Thyroid gland (tissue), 4 donors: ENCODE measurements around the gene RSAD2. TPM values are rescaled to one million over a fixed set of nuclear protein-coding genes. Genes with fewer than 3 reads are reported as not detected.

Experiments
- DNase-seq, 2 donors: peaks; one replicate each; pipeline ENCODE4 v3.0.0-alpha.2; 2019
- H3K27ac ChIP-seq, 3 donors: fragments of 200-600 bp; sonication (generic); 1 replicate in 2 of 3; 2 replicates in 1 of 3; pipeline ENCODE4 v1.5.1; 2016 to 2019; ENCODE audit warnings: mild to moderate bottlenecking in 1 of 3, moderate library complexity in 1 of 3
- H3K27me3 ChIP-seq: fragments of 200-600 bp; sonication (generic); one replicate; pipeline ENCODE4 v1.5.1; 2019
- H3K36me3 ChIP-seq, 2 donors: fragments of 200-600 bp; sonication (generic); one replicate each; pipeline ENCODE4 v1.5.1; 2016 to 2019
- H3K4me1 ChIP-seq, 2 donors: fragments of 200-600 bp; sonication (generic); one replicate each; pipeline ENCODE4 v1.5.1; 2017 to 2019
- H3K4me3 ChIP-seq, 3 donors: fragments of 200-600 bp; sonication (generic); replicated peaks in 1 of 3; 1 replicate in 2 of 3; 2 replicates in 1 of 3; pipeline ENCODE4 v1.5.1; 2016; ENCODE audit warnings: mild to moderate bottlenecking in 1 of 3
- H3K9me3 ChIP-seq: fragments of 200-600 bp; sonication (generic); one replicate; pipeline ENCODE4 v1.5.1; 2017
- CTCF ChIP-seq, 6 experiments: fragments of 200-600 bp in 3 of 6; fragments of 450-650 bp in 3 of 6; sonication (generic) in 3 of 6; IDR thresholded peaks; one replicate each; pipeline ENCODE4 v1.5.1; 2016 to 2019; ENCODE audit warnings: antibody characterized with exemption in 6 of 6, mild to moderate bottlenecking in 2 of 6, inconsistent platforms in 1 of 6, moderate library complexity in 1 of 6
- POLR2A ChIP-seq, 2 donors: fragments of 450-650 bp; IDR thresholded peaks; one replicate each; pipeline ENCODE4 v1.6.1; 2017; ENCODE audit warnings: antibody characterized with exemption in 2 of 2, mild to moderate bottlenecking in 2 of 2, moderate library complexity in 1 of 2
- WGBS, 2 donors: methylation state at CpG; one replicate each; pipeline ENCODE4 v1.1.5; 2017; 5-methylcytosine and 5-hydroxymethylcytosine counted together
- intact Hi-C: fragments of 100-400 bp; cut with DNase I; formaldehyde crosslinking; loops from one replicate; pipeline ENCODE4 v1.15.1; 2023
- total RNA-seq, 4 donors: library from RNA; depleted of rRNA; stranded (reverse); fragments of >200 nt; gene quantifications; one replicate each; pipeline ENCODE4 v1.2.3, GENCODE V29; 2016

RSAD2 gene
- total RNA-seq, 4 donors from 2014 or later, result 1.5 to 4.9 (median 2.6) TPM

GRCh38 chr2:6924924-6925409 is 47.4 kb downstream of the RSAD2 start:
- H3K4me1 ChIP-seq, result peaks cover 13 to 25% of the 10 kb centered on the region in 2 donors
- TF ChIP-seq CTCF (IDR thresholded peaks at IDR 0.05), result no peak

GRCh38 chr2:6926071-6926732 is 48.6 kb downstream of the RSAD2 start:
- DNase-seq, result no peak
- WGBS, 2 donors, result 96 to 98% methylated on average over 14 of the region's 14 CpGs
- intact Hi-C loops, result loop anchor here (5.0 kb wide), 1 partner anchor 46 kb away; no protein-coding TSS in a partner anchor
- Histone ChIP-seq H3K27ac (peak overlapping the region in 2 of 3 donors; percentile 46 to 54), H3K27me3 (no peaks in the 10 kb centered on the region), H3K4me3 (no peak overlapping the region), H3K36me3 (no peaks in the 10 kb centered on the region), H3K9me3 (no peaks in the 10 kb centered on the region), H3K4me1 (peaks cover 13 to 25% of the 10 kb centered on the region in 2 donors)
- no peak for TF ChIP-seq POLR2A (IDR thresholded peaks at IDR 0.05)
- no peak for TF ChIP-seq CTCF (IDR thresholded peaks at IDR 0.05)

More at GRCh38 chr2:6924924-6925409, 47.4 kb downstream of the RSAD2 start:
- Histone ChIP-seq H3K27me3 (no peaks in the 10 kb centered on the region), H3K4me3 (no peak overlapping the region), H3K36me3 (no peaks in the 10 kb centered on the region), H3K27ac (no peak overlapping the region), H3K9me3 (no peaks in the 10 kb centered on the region)
- intact Hi-C loops, result loop anchor here (5.0 kb wide), 2 partner anchors 47 to 107 kb away; no protein-coding TSS in a partner anchor
- DNase-seq, result no peak
- WGBS, 2 donors, result 73 to 75% methylated on average over 7 of the region's 7 CpGs

- Histone ChIP-seq H3K27ac (peak overlapping the region; percentile 29 to 54 (median 48)), H3K4me1 (peaks cover 13 to 21% of the 10 kb centered on the region in 2 donors), H3K4me3 (no peak overlapping the region), H3K9me3 (no peaks in the 10 kb centered on the region), H3K27me3 (no peaks in the 10 kb centered on the region), H3K36me3 (no peaks in the 10 kb centered on the region)
- peak; percentile 58 to 70 for DNase-seq
- TF ChIP-seq CTCF (IDR thresholded peaks at IDR 0.05) (no peak), POLR2A (IDR thresholded peaks at IDR 0.05) (no peak)
- intact Hi-C loops, result loop anchor here (5.0 kb wide), 1 partner anchor 45 kb away; no protein-coding TSS in a partner anchor
- 15 to 21% methylated on average over 3 of the region's 3 CpGs for WGBS, 2 donors
Measured at GRCh38 chr2:6927186-6927585, 49.6 kb downstream of the RSAD2 start.

- WGBS, 2 donors, result 97 to 98% methylated on average over 3 of the region's 3 CpGs
- Histone ChIP-seq H3K4me3 (no peak overlapping the region), H3K27me3 (no peaks in the 10 kb centered on the region), H3K9me3 (no peaks in the 10 kb centered on the region), H3K36me3 (no peaks in the 10 kb centered on the region), H3K27ac (peak overlapping the region in 2 of 3 donors; percentile 29 to 48), H3K4me1 (peaks cover 13 to 19% of the 10 kb centered on the region in 2 donors)
- TF ChIP-seq POLR2A (IDR thresholded peaks at IDR 0.05) (no peak), CTCF (IDR thresholded peaks at IDR 0.05) (no peak)
- DNase-seq, result no peak
- intact Hi-C loops, result loop anchor here (5.0 kb wide), 1 partner anchor 45 kb away; no protein-coding TSS in a partner anchor
Measured at GRCh38 chr2:6927753-6928152, 50.2 kb downstream of the RSAD2 start.

- TF ChIP-seq CTCF (IDR thresholded peaks at IDR 0.05), result no peak
- TF ChIP-seq POLR2A (IDR thresholded peaks at IDR 0.05), result no peak
- intact Hi-C loops, result loop anchor here (5.0 kb wide), 1 partner anchor 44 kb away; no protein-coding TSS in a partner anchor
- Histone ChIP-seq H3K4me1 (peaks cover 13 to 19% of the 10 kb centered on the region in 2 donors), H3K27me3 (no peaks in the 10 kb centered on the region), H3K36me3 (no peaks in the 10 kb centered on the region), H3K4me3 (no peak overlapping the region), H3K27ac (no peak overlapping the region), H3K9me3 (no peaks in the 10 kb centered on the region)
- no peak for DNase-seq
- 90 to 92% methylated on average over 9 of the region's 9 CpGs for WGBS, 2 donors
Measured at GRCh38 chr2:6928452-6928851, 50.9 kb downstream of the RSAD2 start.
